Midbrain (tissue), 1 donor: ENCODE results near the gene TACO1.

Source experiments
- DNase-seq: peaks from one replicate; lab custom pipeline; 2025; lab: John Stamatoyannopoulos, UW

TACO1 gene

GRCh38 chr17:63640038-63640437, 39.3 kb downstream of the TACO1 start:
- no peak for DNase-seq

- DNase-seq, result peak; percentile 33
Observed at GRCh38 chr17:63641692-63642448, 41.2 kb downstream of the TACO1 start.

- DNase-seq, result no peak
Observed at GRCh38 chr17:63644846-63645245, 44.2 kb downstream of the TACO1 start.

GRCh38 chr17:63645775-63646487, 45.2 kb downstream of the TACO1 start:
- DNase-seq, result no peak

GRCh38 chr17:63646488-63646806, 45.8 kb downstream of the TACO1 start:
- peak; percentile 26 for DNase-seq

GRCh38 chr17:63647065-63647725, 46.5 kb downstream of the TACO1 start:
- DNase-seq, result no peak

- DNase-seq, result no peak
Observed at GRCh38 chr17:63647936-63648335, 47.2 kb downstream of the TACO1 start.

- peak; percentile 9 for DNase-seq
Observed at GRCh38 chr17:63649813-63650212, 49.1 kb downstream of the TACO1 start.

- no peak for DNase-seq
Observed at GRCh38 chr17:63652106-63652505, 51.4 kb downstream of the TACO1 start.

- DNase-seq, result no peak
Observed at GRCh38 chr17:63653050-63653449, 52.4 kb downstream of the TACO1 start.

- DNase-seq, result no peak
Observed at GRCh38 chr17:63657786-63658185, 57.1 kb downstream of the TACO1 start.
